Muscle layer of colon (tissue), 2 donors: ENCODE measurements around the gene CIC.
"Not testable (repeated sequence)": the region's sequence is repeated elsewhere in the genome, so short reads cannot be mapped to it uniquely, and the experiment has no call there.

Experiments used
- H3K27ac ChIP-seq: one replicate; pipeline ENCODE4 v1.7.0; 2013; ENCODE audit warnings: low read depth, mild to moderate bottlenecking, low read length, moderate library complexity
- H3K27me3 ChIP-seq, 2 donors: one replicate each; pipeline ENCODE4 v1.7.0; 2013; ENCODE audit warnings: low read length in 2 of 2, mild to moderate bottlenecking in 2 of 2; ENCODE audit not compliant: insufficient read depth in 2 of 2, control insufficient read depth in 1 of 2
- H3K36me3 ChIP-seq: one replicate; pipeline ENCODE4 v1.7.0; 2013; ENCODE audit warnings: mild to moderate bottlenecking, low read length; ENCODE audit not compliant: insufficient read depth
- H3K4me1 ChIP-seq: one replicate; pipeline ENCODE4 v1.7.0; 2013; ENCODE audit warnings: mild to moderate bottlenecking, low read length; ENCODE audit not compliant: insufficient read depth
- H3K4me3 ChIP-seq, 2 donors: one replicate each; pipeline ENCODE4 v1.7.0; 2013; ENCODE audit warnings: low read length in 2 of 2, low read depth in 1 of 2, mild to moderate bottlenecking in 1 of 2, moderate library complexity in 1 of 2
- H3K9ac ChIP-seq: one replicate; pipeline ENCODE4 v1.7.0; 2013; ENCODE audit warnings: low read length
- H3K9me3 ChIP-seq: one replicate; pipeline ENCODE4 v1.7.0; 2013; ENCODE audit warnings: mild to moderate bottlenecking, low read length
- donor health status: abdominal sarcoma.
- donor health status: Adenocarcinoma of cecum.

Gene CIC

GRCh38 chr19:42334697-42335373 lies 65.8 kb downstream of the CIC start:
- H3K4me1 ChIP-seq: no peaks in the 10 kb centered on the region
- H3K4me3 ChIP-seq: no peak overlapping the region
- no peak overlapping the region for H3K9ac ChIP-seq
- H3K27ac ChIP-seq: no peak overlapping the region
- no peaks in the 10 kb centered on the region for H3K27me3 ChIP-seq
- peaks cover 18% of the 10 kb centered on the region for H3K36me3 ChIP-seq
- H3K9me3 ChIP-seq: no peaks in the 10 kb centered on the region

GRCh38 chr19:42335374-42335936 lies 66.4 kb downstream of the CIC start:
- H3K4me1 ChIP-seq: no peaks in the 10 kb centered on the region
- no peaks in the 10 kb centered on the region for H3K9me3 ChIP-seq
- H3K4me3 ChIP-seq: no peak overlapping the region
- H3K27me3 ChIP-seq: no peaks in the 10 kb centered on the region
- H3K9ac ChIP-seq: no peak overlapping the region
- no peak overlapping the region for H3K27ac ChIP-seq
- peaks cover 18% of the 10 kb centered on the region for H3K36me3 ChIP-seq

GRCh38 chr19:42335971-42336370 lies 66.9 kb downstream of the CIC start:
- H3K4me1 ChIP-seq: no peaks in the 10 kb centered on the region
- peaks cover 18% of the 10 kb centered on the region for H3K36me3 ChIP-seq
- no peak overlapping the region for H3K9ac ChIP-seq
- no peak overlapping the region for H3K27ac ChIP-seq
- H3K27me3 ChIP-seq: no peaks in the 10 kb centered on the region
- H3K9me3 ChIP-seq: no peaks in the 10 kb centered on the region
- H3K4me3 ChIP-seq: no peak overlapping the region

GRCh38 chr19:42339126-42339860 lies 70.2 kb downstream of the CIC start:
- not testable (repeated sequence) for H3K27ac ChIP-seq, H3K9ac ChIP-seq, H3K27me3 ChIP-seq, H3K4me3 ChIP-seq, H3K9me3 ChIP-seq, H3K4me1 ChIP-seq
- H3K36me3 ChIP-seq: peaks cover 25% of the 10 kb centered on the region

- not testable (repeated sequence) for H3K27me3 ChIP-seq, H3K27ac ChIP-seq, H3K4me1 ChIP-seq, H3K9ac ChIP-seq, H3K4me3 ChIP-seq, H3K9me3 ChIP-seq
- H3K36me3 ChIP-seq: peaks cover 20% of the 10 kb centered on the region
These were observed 70.9 kb downstream of the CIC start for GRCh38 chr19:42339922-42340321.

- H3K27ac ChIP-seq: no peak overlapping the region
- no peaks in the 10 kb centered on the region for H3K9me3 ChIP-seq
- no peak overlapping the region for H3K9ac ChIP-seq
- H3K4me1 ChIP-seq: no peaks in the 10 kb centered on the region
- no peaks in the 10 kb centered on the region for H3K27me3 ChIP-seq
- peaks cover 16% of the 10 kb centered on the region for H3K36me3 ChIP-seq
- no peak overlapping the region for H3K4me3 ChIP-seq
These were observed 74.5 kb downstream of the CIC start for GRCh38 chr19:42343344-42344110.

GRCh38 chr19:42344336-42344893 lies 75.4 kb downstream of the CIC start:
- Histone ChIP-seq H3K4me3 (no peak overlapping the region), H3K36me3 (peaks cover 17% of the 10 kb centered on the region), H3K27ac (no peak overlapping the region), H3K9me3 (no peaks in the 10 kb centered on the region), H3K27me3 (no peaks in the 10 kb centered on the region), H3K9ac (no peak overlapping the region), H3K4me1 (no peaks in the 10 kb centered on the region)
